ENCODE measurements around the gene HCFC1R1. TPM values are rescaled to one million over a fixed set of nuclear protein-coding genes. Genes with fewer than 3 reads are reported as not detected.
"Not testable (repeated sequence)": the region's sequence is repeated elsewhere in the genome, so short reads cannot be mapped to it uniquely, and the experiment has no call there.

HCFC1R1 gene
- total RNA-seq, 4 donors from 2014 or later: 41.8 to 124 (median 66.9) TPM

DNA sequence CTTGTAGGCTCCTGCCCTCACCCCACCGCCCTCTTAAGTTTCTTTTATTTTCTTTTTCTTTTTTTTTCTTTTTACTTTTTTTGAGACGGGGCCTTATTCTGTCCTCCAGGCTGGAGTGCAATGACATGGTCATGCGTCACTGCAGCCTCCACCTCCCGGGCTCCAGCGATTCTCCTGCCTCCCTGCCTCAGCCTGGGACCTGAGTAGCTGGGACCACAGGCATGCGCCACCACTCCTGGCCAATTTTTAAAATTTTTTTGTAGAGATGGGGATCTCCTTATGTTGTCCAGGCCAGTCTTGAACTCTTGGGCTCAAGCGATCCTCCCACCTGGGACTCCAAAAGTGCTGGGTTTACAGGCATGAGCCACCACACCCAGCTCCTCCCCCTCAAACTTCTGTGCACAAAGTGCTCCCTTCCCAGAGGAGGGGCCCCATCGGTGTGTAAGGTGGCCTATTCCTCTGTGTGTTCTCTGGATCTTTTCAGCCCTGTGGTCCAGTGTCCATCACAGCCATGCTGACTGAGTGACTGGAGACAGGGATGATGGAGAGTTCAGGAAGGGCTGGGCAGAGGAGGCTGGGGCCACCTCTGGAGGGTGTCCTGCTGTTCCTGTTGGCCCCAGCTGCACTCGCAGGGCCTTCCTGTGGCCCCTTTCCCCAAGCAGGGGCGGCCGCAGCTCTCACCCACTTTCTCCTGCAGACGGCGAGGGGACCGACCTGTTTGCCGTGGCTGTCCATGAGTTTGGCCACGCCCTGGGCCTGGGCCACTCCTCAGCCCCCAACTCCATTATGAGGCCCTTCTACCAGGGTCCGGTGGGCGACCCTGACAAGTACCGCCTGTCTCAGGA, 32.8 kb upstream of the HCFC1R1 start:
- no peaks in the 10 kb centered on the region for H3K27me3 ChIP-seq
- DNase-seq (no peak), ATAC-seq (no peak)
- H3K9me3 ChIP-seq: no peaks in the 10 kb centered on the region
- H3K36me3 ChIP-seq: no peaks in the 10 kb centered on the region
- no peak overlapping the region for H3K27ac ChIP-seq
- TF ChIP-seq POLR2A (IDR thresholded peaks at IDR 0.05): no peak
- TF ChIP-seq, protein P1, sequence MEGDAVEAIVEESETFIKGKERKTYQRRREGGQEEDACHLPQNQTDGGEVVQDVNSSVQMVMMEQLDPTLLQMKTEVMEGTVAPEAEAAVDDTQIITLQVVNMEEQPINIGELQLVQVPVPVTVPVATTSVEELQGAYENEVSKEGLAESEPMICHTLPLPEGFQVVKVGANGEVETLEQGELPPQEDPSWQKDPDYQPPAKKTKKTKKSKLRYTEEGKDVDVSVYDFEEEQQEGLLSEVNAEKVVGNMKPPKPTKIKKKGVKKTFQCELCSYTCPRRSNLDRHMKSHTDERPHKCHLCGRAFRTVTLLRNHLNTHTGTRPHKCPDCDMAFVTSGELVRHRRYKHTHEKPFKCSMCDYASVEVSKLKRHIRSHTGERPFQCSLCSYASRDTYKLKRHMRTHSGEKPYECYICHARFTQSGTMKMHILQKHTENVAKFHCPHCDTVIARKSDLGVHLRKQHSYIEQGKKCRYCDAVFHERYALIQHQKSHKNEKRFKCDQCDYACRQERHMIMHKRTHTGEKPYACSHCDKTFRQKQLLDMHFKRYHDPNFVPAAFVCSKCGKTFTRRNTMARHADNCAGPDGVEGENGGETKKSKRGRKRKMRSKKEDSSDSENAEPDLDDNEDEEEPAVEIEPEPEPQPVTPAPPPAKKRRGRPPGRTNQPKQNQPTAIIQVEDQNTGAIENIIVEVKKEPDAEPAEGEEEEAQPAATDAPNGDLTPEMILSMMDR (IDR thresholded peaks at IDR 0.05 in 4 of 5, conservative IDR thresholded peaks at IDR 0.05 in 1 of 5): no peak
- in situ Hi-C loops (cut with MboI; ENCODE audit: low sequenced_read_pairs in 4 of 4): no loop called here
- H3K4me1 ChIP-seq: peaks cover 20 to 33% of the 10 kb centered on the region in 2 donors
- intact Hi-C loops (cut with DNase I; ENCODE audit: low total_unique reads): no loop called here
- H3K4me3 ChIP-seq: no peak overlapping the region

DNA sequence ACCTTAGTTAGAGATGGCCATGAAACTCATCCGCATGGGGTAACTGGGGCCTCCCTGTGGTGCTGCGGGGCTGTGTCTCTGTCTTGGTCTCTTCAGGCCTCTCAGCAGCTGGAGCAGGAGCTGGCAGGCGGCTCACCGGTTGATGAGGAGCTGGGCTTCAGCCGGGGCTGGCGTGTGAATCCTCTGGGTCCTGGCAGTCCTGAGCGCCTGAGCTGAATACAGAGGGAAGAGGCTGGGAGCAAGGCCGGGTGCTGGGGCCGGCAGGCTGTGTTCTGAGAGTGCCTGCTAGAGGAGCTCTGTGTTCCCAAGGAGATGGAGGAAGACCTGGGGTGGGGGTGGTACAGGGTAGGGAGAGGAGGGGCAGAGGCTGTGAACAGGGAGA, 32.0 kb upstream of the HCFC1R1 start:
- H3K9me3 ChIP-seq; DNase-seq; intact Hi-C loops (cut with DNase I; ENCODE audit: low total_unique reads); H3K27ac ChIP-seq; H3K36me3 ChIP-seq; H3K4me3 ChIP-seq; in situ Hi-C loops (cut with MboI; ENCODE audit: low sequenced_read_pairs in 4 of 4); H3K27me3 ChIP-seq; ATAC-seq: not testable (repeated sequence)
- peaks cover 14 to 25% of the 10 kb centered on the region in 2 donors for H3K4me1 ChIP-seq

DNA sequence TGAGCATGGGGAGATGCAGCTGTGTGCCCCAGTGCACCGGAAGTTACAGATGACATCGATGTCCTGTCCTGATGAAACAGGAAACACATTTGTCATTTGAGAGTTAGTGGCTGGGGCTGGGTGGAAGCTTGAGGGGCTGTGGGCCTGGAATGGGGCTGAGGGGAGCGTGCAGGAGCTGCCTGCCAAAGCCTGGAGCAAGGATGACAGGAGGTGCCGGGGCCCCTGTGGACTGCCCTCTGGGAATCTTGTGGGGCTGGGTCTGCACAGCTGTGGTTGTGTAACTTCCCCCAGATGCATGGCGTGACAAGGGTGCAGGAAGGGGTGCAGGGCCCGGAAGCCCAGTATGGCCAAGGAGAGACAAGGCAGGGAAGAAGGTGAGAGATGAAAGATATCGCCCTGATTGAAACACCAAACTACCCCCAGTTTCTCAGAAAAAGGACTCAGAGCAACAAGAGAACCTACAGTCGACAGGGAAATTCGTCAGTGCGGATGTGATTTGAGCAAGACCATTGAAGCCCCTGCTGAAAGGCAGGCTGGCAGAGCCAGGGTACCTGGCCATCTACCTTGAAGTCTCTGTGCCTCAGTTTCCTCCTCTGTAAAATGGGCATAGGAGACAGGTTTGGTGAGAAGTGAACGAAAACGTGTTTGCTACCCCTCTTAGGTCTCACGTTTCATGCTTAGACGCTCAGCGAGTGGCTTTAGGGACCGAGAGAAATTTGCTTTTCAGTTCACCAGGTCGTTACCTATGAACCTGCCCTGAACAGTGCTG, 31.4 kb upstream of the HCFC1R1 start:
- TF ChIP-seq, protein P1 (IDR thresholded peaks at IDR 0.05 in 4 of 5, conservative IDR thresholded peaks at IDR 0.05 in 1 of 5): no peak
- TF ChIP-seq POLR2A (IDR thresholded peaks at IDR 0.05): no peak
- no peak for ATAC-seq
- peaks cover 8 to 19% of the 10 kb centered on the region in 2 donors for H3K4me1 ChIP-seq
- no peaks in the 10 kb centered on the region for H3K36me3 ChIP-seq
- no peak overlapping the region for H3K4me3 ChIP-seq
- H3K27me3 ChIP-seq: peaks cover under 1 to 4% (median 3%) of the 10 kb centered on the region in 3 donors
- intact Hi-C loops (cut with DNase I; ENCODE audit: low total_unique reads) (no loop called here), in situ Hi-C loops (cut with MboI; ENCODE audit: low sequenced_read_pairs in 4 of 4) (no loop called here)
- no peaks in the 10 kb centered on the region for H3K9me3 ChIP-seq
- H3K27ac ChIP-seq: no peak overlapping the region
- DNase-seq: no peak

DNA sequence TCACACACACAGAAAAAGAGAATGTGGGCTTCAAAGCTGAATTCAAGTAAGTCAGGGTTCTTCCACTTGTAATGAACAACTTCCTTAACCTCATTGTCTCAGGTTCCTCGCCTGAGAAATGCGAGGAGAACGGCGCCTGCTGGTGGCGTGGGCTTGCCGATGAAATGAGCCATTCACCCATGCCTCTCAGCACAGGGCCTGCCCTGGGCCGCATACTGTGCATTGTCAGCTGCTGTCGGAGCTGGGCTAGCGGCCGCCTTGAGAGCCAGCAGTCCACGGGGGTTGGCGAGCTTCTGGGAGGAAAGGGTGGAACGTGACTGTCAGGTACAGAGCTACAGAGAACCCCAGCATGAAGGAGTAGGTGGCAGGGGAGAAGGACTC, 29.6 kb upstream of the HCFC1R1 start:
- H3K36me3 ChIP-seq; ATAC-seq; intact Hi-C loops (cut with DNase I; ENCODE audit: low total_unique reads): not testable (repeated sequence)

DNA sequence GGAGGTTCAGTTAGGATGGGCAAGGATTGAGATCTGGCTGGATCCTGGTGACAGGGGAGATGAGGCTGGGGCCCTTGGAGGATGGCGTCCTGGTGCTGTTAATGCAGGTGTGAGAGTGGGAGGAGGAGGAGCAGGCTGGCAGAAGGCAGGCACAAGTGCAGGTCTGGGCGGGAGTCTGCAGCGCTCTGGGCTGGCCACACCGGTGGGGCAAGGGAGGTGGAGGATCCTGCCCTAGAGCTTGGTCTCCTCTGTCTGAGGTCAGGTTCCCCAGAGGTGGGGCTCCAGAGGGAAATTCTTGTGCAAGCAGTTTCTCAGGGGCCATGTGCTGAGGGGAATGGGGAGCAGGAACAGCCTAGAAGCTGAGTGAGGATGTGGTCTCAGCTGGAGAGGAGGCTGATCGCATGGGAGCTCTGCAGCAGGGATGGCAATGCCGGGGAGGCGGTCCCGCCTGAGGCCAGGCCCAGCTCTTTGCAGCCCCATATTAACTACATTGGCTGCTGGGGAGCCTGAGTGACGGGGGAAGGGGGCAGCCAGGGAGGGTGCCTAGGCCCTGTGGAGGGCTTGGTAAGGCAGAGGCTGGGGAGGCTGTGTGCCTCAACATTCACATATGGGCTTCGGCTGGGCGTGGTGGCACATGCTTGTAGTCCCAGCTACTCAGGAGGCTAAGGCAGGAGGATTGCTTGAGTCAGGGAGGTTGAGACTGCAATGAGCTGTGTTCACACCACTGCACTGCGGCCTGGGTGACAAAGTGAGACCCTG, 29.0 kb upstream of the HCFC1R1 start:
- ATAC-seq; H3K4me1 ChIP-seq; H3K9me3 ChIP-seq; H3K27ac ChIP-seq; H3K4me3 ChIP-seq; in situ Hi-C loops (cut with MboI; ENCODE audit: low sequenced_read_pairs in 4 of 4); DNase-seq; H3K36me3 ChIP-seq; intact Hi-C loops (cut with DNase I; ENCODE audit: low total_unique reads): not testable (repeated sequence)
- peaks cover 19 to 22% (median 22%) of the 10 kb centered on the region in 3 donors for H3K27me3 ChIP-seq

More for the DNA sequence above, 29.6 kb upstream of the HCFC1R1 start:
- in situ Hi-C loops (cut with MboI; ENCODE audit: low sequenced_read_pairs in 4 of 4); H3K4me3 ChIP-seq; H3K27ac ChIP-seq; H3K9me3 ChIP-seq; DNase-seq; H3K4me1 ChIP-seq: not testable (repeated sequence)
- peaks cover 14 to 22% (median 16%) of the 10 kb centered on the region in 3 donors for H3K27me3 ChIP-seq

Data from gastrocnemius medialis (tissue), 4 donors.